ENCODE results near the gene INSC. TPM values are rescaled to one million over a fixed set of nuclear protein-coding genes. Genes with fewer than 3 reads are reported as not detected.
A peak's percentile ranks its signal among the peaks of the same experiment; 100 is the strongest.

INSC gene
- total RNA-seq, 1 experiment from 2014 or later: 0.17 TPM

DNA sequence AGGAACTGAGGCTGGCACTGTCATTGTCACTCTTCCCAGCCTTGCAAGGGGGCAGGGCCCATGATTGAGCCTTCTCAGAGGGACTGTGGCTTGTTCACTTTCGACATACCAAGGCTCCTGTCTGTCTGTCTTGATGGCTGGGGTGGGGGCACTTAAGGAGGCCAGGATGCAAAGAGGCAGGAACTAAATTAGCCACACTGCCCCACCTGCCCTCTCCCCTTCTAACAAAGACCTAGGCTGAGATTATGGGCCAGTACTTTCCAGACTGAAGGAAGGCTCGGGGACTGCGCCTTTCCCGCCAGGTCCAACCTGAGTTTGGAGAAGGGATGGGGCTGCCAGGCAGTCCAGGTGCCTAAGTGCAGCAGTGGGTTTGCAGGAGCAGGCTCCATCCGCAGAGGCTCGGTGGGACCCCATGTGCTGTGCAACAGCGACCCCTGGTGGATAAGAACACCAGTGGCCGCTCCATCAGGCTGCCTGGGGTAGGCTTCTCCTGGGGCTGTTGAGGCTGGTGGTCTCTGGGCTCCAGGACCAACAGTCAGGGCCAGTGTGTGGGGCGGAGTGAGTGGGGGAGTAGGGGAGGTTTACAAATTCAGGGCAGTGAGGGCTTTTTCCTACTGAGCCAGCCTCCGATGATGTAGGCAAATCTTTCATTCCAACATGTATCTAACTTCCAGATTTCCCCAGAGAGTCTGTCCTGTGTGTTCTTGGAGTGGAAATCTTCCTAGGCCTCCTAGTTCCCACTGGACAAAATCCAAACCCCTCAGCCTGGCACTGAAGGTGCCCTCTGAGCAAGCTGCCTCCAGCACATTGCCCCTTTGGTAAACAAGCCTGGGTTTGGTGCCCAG is 93.9 kb downstream of the INSC start:
- Histone ChIP-seq H3K4me1 (ENCODE audit: control insufficient read depth in 1 of 2, insufficient read depth in 2 of 2, low read length in 2 of 2) (no peaks in the 10 kb centered on the region), H3K27ac (ENCODE audit: low read depth, low read length) (no peak overlapping the region), H3K9me2 (ENCODE audit: insufficient read depth) (no peaks in the 10 kb centered on the region), H3K4me3 (replicated peaks in 1 of 2; ENCODE audit: low read depth in 1 of 2, low read length in 2 of 2) (no peak overlapping the region), H3K9me3 (ENCODE audit: control insufficient read depth in 1 of 2, insufficient read depth in 1 of 2, low read depth in 1 of 2, low read length in 2 of 2) (no peaks in the 10 kb centered on the region), H3K4me2 (ENCODE audit: low read length) (no peak overlapping the region), H3K27me3 (ENCODE audit: insufficient read depth, low read length) (no peaks in the 10 kb centered on the region), H3K79me2 (ENCODE audit: insufficient read depth, low read length) (no peaks in the 10 kb centered on the region), H2AFZ (ENCODE audit: low read depth, low read length, poor library complexity, severe bottlenecking) (no peak overlapping the region), H3K36me3 (ENCODE audit: control insufficient read depth in 1 of 2, insufficient read depth in 2 of 2, low read length in 2 of 2) (no peaks in the 10 kb centered on the region), H3K9ac (ENCODE audit: low read length) (no peak overlapping the region), H4K20me1 (ENCODE audit: insufficient read depth) (no peaks in the 10 kb centered on the region)
- RAD21 ChIA-PET (ENCODE audit: low non-redundant PET in 1 of 2, low total read pairs in 2 of 2, uncharacterized antibody in 2 of 2, unreplicated experiment in 2 of 2): interaction anchor here in 1 of 2 experiments (0.5 to 1.9 kb wide), 2 partner anchors 300 to 731 kb away, joined by 4 to 5 read pairs; no protein-coding TSS in a partner anchor
- ATAC-seq (peak; percentile 99), DNase-seq (ENCODE audit: low read depth, low spot score) (peak; percentile 43)
- no TSS peak for BruUV-seq (replicated peaks)
- POLR2A ChIA-PET: no interaction called here
- intact Hi-C loops (cut with micrococcal nuclease): loop anchor here (1.0 to 2.0 kb wide), 6 partner anchors 107 to 418 kb away; no protein-coding TSS in a partner anchor
- TF ChIP-seq SP1 (IDR thresholded peaks at IDR 0.05; ENCODE audit: low read depth) (no peak), FOSL1 (IDR thresholded peaks at IDR 0.05; ENCODE audit: low read depth) (no peak), YY1 (IDR thresholded peaks at IDR 0.05; ENCODE audit: extremely low read depth, insufficient replicate concordance, low read depth, low read length) (no peak), POLR2A (IDR thresholded peaks at IDR 0.05; ENCODE audit: borderline replicate concordance, extremely low read depth, insufficient read depth, insufficient read length) (no peak), TCF7L2 (IDR thresholded peaks at IDR 0.05; ENCODE audit: borderline replicate concordance, extremely low read depth, insufficient read depth, insufficient read length) (no peak), ELF1 (IDR thresholded peaks at IDR 0.05; ENCODE audit: borderline replicate concordance, low read depth) (no peak), CTCF (IDR thresholded peaks at IDR 0.05 in 2 of 3, conservative IDR thresholded peaks at IDR 0.05 in 1 of 3; ENCODE audit: borderline replicate concordance in 1 of 3, insufficient read depth in 1 of 3, low read depth in 2 of 3, low read length in 2 of 3) (peak; percentile 83 to 95 (median 90)), RAD21 (IDR thresholded peaks at IDR 0.05; ENCODE audit: low read depth) (peak; percentile 98), EZH2 (IDR thresholded peaks at IDR 0.05) (no peak), EGR1 (IDR thresholded peaks at IDR 0.05; ENCODE audit: low read depth) (no peak)
- CTCF ChIA-PET: interaction anchor here (1.6 to 5.6 kb wide), 3 partner anchors 108 to 419 kb away, joined by 7 to 61 read pairs (median 42); no protein-coding TSS in a partner anchor

All from HCT116 (cell line).